ENCODE measurements around the gene APCDD1. TPM values are rescaled to one million over a fixed set of nuclear protein-coding genes. Genes with fewer than 3 reads are reported as not detected.
"Not testable (repeated sequence)": the region's sequence is repeated elsewhere in the genome, so short reads cannot be mapped to it uniquely, and the experiment has no call there.

Gene APCDD1
- polyA plus RNA-seq, 1 of the 3 experiments (the other 2 are of a cell fraction), result 0.02 TPM

DNA sequence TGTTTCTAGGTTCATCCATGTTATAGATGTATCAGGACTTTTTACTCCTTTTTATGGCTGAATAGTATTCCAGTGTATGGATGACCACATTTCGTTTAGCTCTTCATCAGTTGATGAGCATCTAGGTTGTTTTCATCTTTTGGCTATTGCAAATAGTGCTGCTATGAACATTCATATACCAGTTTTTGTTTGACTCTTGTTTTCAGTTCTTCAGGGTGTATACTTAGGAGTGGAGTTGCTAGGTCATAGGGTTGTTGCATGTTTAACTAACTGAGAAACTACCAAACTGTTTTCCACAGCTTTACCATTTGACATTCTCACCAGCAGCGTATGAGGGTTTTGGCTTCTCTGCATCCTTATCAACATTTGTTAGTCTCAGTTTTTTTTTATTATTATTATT is 45.6 kb downstream of the APCDD1 start (continued):
- TF ChIP-seq FOXJ3 (CRISPR knock-in tag; IDR thresholded peaks at IDR 0.05), result no peak
- no peak for TF ChIP-seq SIN3A (IDR thresholded peaks at IDR 0.05; ENCODE audit: borderline replicate concordance, low read depth, low read length)
- no peak for TF ChIP-seq SMC3 (IDR thresholded peaks at IDR 0.05; ENCODE audit: low read depth, low read length)
- no peak for TF ChIP-seq NFIC (IDR thresholded peaks at IDR 0.05; ENCODE audit: borderline replicate concordance)
- TF ChIP-seq RAD21 (IDR thresholded peaks at IDR 0.05; ENCODE audit: low read length), result no peak
- no peak for TF ChIP-seq FOXM1 (IDR thresholded peaks at IDR 0.05; ENCODE audit: low read depth)
- no peak for TF ChIP-seq RFX5 (IDR thresholded peaks at IDR 0.05; ENCODE audit: low read length)

GRCh38 chr18:10504723-10505122 is 50.3 kb downstream of the APCDD1 start:
- TF ChIP-seq FOXM1 (IDR thresholded peaks at IDR 0.05; ENCODE audit: low read depth) (no peak), TEAD4 (IDR thresholded peaks at IDR 0.05; ENCODE audit: borderline replicate concordance, insufficient read depth) (no peak), JUND (IDR thresholded peaks at IDR 0.05) (no peak), NFIC (IDR thresholded peaks at IDR 0.05; ENCODE audit: borderline replicate concordance) (no peak), NRF1 (IDR thresholded peaks at IDR 0.05; ENCODE audit: low read depth, low read length) (no peak), ELF1 (IDR thresholded peaks at IDR 0.05) (no peak), MAX (IDR thresholded peaks at IDR 0.05; ENCODE audit: low read depth) (no peak), MEF2A (IDR thresholded peaks at IDR 0.05; ENCODE audit: borderline replicate concordance, low read depth) (no peak), MXI1 (IDR thresholded peaks at IDR 0.05; ENCODE audit: low read depth, low read length) (no peak), SMC3 (IDR thresholded peaks at IDR 0.05; ENCODE audit: low read depth, low read length) (no peak), EZH2phosphoT487 (IDR thresholded peaks at IDR 0.05; ENCODE audit: borderline replicate concordance, low read depth) (no peak), POLR2AphosphoS5 (IDR thresholded peaks at IDR 0.05; ENCODE audit: low read depth, low read length) (no peak), RCOR1 (IDR thresholded peaks at IDR 0.05; ENCODE audit: low read length) (no peak), GABPA (IDR thresholded peaks at IDR 0.05; ENCODE audit: low read depth) (no peak), RFX5 (IDR thresholded peaks at IDR 0.05; ENCODE audit: low read length) (no peak), TCF12 (IDR thresholded peaks at IDR 0.05) (no peak), CHD2 (IDR thresholded peaks at IDR 0.05; ENCODE audit: low read length, partially characterized antibody) (no peak), RXRA (IDR thresholded peaks at IDR 0.05; ENCODE audit: borderline replicate concordance, low read depth) (no peak), RAD21 (IDR thresholded peaks at IDR 0.05; ENCODE audit: low read length) (no peak), YY1 (IDR thresholded peaks at IDR 0.05; ENCODE audit: low read depth) (no peak)
- Histone ChIP-seq H3K9ac (no peak overlapping the region), H3K4me1 (ENCODE audit: control insufficient read depth in 1 of 2, insufficient read depth in 2 of 2, low read depth in 1 of 2, low read length in 1 of 2) (no peaks in the 10 kb centered on the region), H3K4me3 (ENCODE audit: low read depth in 2 of 2, low read length in 1 of 2) (no peak overlapping the region), H3K9me2 (no peaks in the 10 kb centered on the region), H3K27ac (ENCODE audit: low read depth in 2 of 2, low read length in 1 of 2) (no peak overlapping the region), H3K4me2 (no peak overlapping the region), H3F3A (replicated peaks; ENCODE audit: insufficient read depth) (no peaks in the 10 kb centered on the region), H4K20me1 (ENCODE audit: insufficient read depth) (no peaks in the 10 kb centered on the region), H3K36me3 (replicated peaks in 1 of 2; ENCODE audit: control insufficient read depth in 1 of 2, insufficient read depth in 2 of 2, low read length in 1 of 2) (no peaks in the 10 kb centered on the region), H3K27me3 (ENCODE audit: insufficient read depth) (no peaks in the 10 kb centered on the region), H3K9me3 (peaks cover 15% of the 10 kb centered on the region; the same call in 1 of the 2 replicates), H3K79me2 (ENCODE audit: insufficient read depth) (no peaks in the 10 kb centered on the region), H2AFZ (ENCODE audit: low read depth) (no peak overlapping the region)
- WGBS (ENCODE audit: low lambda C conversion rate), result 24% methylated on average over 1 of the region's 1 CpG
- DNase-seq, result no peak
- ChIA-PET CTCF (no interaction called here), POLR2A (no interaction called here)

DNA sequence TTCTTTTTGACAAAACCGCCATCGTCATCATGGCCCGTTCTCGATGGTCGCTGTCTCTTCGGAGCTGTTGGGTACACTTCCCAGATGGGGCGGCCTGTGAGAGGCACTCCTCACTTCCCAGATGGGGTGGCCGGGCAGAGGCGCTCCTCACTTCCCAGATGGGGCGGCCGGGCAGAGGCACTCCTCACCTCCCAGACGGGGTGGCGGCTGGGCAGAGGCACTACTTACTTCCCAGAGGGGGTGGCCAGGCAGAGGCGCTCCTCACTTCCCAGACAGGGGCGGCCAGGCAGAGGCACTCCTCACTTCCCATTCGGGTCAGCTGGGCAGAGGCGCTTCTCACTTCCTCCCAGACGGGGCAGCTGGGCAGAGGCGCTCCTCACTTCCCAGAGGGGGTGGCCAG is 51.5 kb downstream of the APCDD1 start:
- H3K79me2 ChIP-seq (ENCODE audit: insufficient read depth); H3K36me3 ChIP-seq (replicated peaks in 1 of 2; ENCODE audit: control insufficient read depth in 1 of 2, insufficient read depth in 2 of 2, low read length in 1 of 2); H3K4me3 ChIP-seq (ENCODE audit: low read depth in 2 of 2, low read length in 1 of 2); H2AFZ ChIP-seq (ENCODE audit: low read depth); H3K4me1 ChIP-seq (ENCODE audit: control insufficient read depth in 1 of 2, insufficient read depth in 2 of 2, low read depth in 1 of 2, low read length in 1 of 2); H3K4me2 ChIP-seq; DNase-seq; H3K9me2 ChIP-seq; H3K27ac ChIP-seq (ENCODE audit: low read depth in 2 of 2, low read length in 1 of 2); H3F3A ChIP-seq (replicated peaks; ENCODE audit: insufficient read depth); POLR2A ChIA-PET; H3K9ac ChIP-seq; H4K20me1 ChIP-seq (ENCODE audit: insufficient read depth); H3K27me3 ChIP-seq (ENCODE audit: insufficient read depth): not testable (repeated sequence)
- H3K9me3 ChIP-seq, result peaks cover 15% of the 10 kb centered on the region; the same call in 1 of the 2 replicates
- CTCF ChIA-PET, result interaction anchor here (0.6 kb wide), 1 partner anchor 25 kb away, joined by 3 read pairs; no protein-coding TSS in a partner anchor
- 84% methylated on average over 14 of the region's 19 CpGs for WGBS (ENCODE audit: low lambda C conversion rate)
